HL-60 (cell line): ENCODE results near the gene KANSL1.

Experiments
- DNase-seq, 2 experiments: peaks; one replicate each; pipeline ENCODE4 v3.0.0-alpha.2; 2010 to 2020; ENCODE audit warnings: low read depth in 1 of 2, low spot score in 1 of 2
- H3K27ac ChIP-seq: fragments of 250-450 bp; sonication (Bioruptor Pico); replicated peaks from 2 replicates; pipeline ENCODE4 v1.5.1; 2020; ENCODE audit warnings: mild to moderate bottlenecking, moderate library complexity
- H3K27me3 ChIP-seq: fragments of 250-450 bp; sonication (Bioruptor Pico); 2 replicates; pipeline ENCODE4 v1.5.1; 2021; ENCODE audit warnings: mild to moderate bottlenecking, moderate library complexity; ENCODE audit not compliant: insufficient read depth, poor library complexity, severe bottlenecking
- H3K4me3 ChIP-seq: replicated peaks from 2 replicates; pipeline ENCODE4 v1.5.1; 2011; ENCODE audit warnings: mild to moderate bottlenecking, control low read depth, low read length; ENCODE audit not compliant: insufficient read depth
- CTCF ChIP-seq: IDR thresholded peaks from one replicate; pipeline ENCODE4 v1.5.1; 2011; ENCODE audit warnings: low read length, control low read depth, inconsistent platforms; ENCODE audit not compliant: insufficient read depth
- GABPA ChIP-seq: IDR thresholded peaks from 2 replicates; pipeline ENCODE4 v1.6.1; 2012; ENCODE audit warnings: low read depth
- POLR2AphosphoS5 ChIP-seq: IDR thresholded peaks from 2 replicates; pipeline ENCODE4 v1.6.1; 2012; ENCODE audit warnings: low read depth
- REST ChIP-seq: IDR thresholded peaks from 2 replicates; pipeline ENCODE4 v1.6.1; 2012; ENCODE audit warnings: low read depth; ENCODE audit not compliant: insufficient replicate concordance
- SPI1 ChIP-seq: IDR thresholded peaks from 2 replicates; pipeline ENCODE4 v1.6.1; 2012; ENCODE audit warnings: low read depth, mild to moderate bottlenecking, borderline replicate concordance

The KANSL1 gene

GRCh38 chr17:46147296-46147695 is 45.9 kb downstream of the KANSL1 start:
- Histone ChIP-seq H3K4me3 (no peak overlapping the region), H3K27ac (no peak overlapping the region), H3K27me3 (no peaks in the 10 kb centered on the region)
- TF ChIP-seq GABPA (no peak), SPI1 (no peak), POLR2AphosphoS5 (no peak), REST (no peak)
- no peak for DNase-seq

GRCh38 chr17:46144246-46144645 is 49.0 kb downstream of the KANSL1 start:
- DNase-seq = no peak
- no peaks in the 10 kb centered on the region for H3K27me3 ChIP-seq
- H3K27ac ChIP-seq = no peak overlapping the region
- no peak overlapping the region for H3K4me3 ChIP-seq
- TF ChIP-seq CTCF (no peak), POLR2AphosphoS5 (no peak), REST (no peak), GABPA (no peak), SPI1 (no peak)

DNA sequence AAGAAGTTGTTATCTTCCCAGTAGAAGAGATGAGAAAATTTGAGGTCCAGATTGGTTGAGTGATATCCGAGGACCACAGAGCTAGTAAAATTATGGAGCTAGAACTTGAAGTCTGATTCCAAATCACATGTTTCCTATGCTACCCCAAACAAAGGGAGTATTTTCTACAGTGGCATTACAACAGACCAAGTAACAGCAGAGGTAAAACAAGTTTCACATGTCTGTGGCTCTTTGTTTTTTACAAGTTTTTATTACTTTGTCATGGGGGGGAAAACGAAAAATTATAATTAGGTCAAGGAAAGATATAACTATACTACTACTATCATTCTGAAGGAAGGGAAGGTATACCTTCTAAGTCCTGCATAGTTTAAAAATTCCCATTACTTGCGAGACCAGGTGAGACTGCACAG is 49.4 kb downstream of the KANSL1 start:
- H3K27me3 ChIP-seq = no peaks in the 10 kb centered on the region
- no peak overlapping the region for H3K4me3 ChIP-seq

More for the DNA sequence above, 49.4 kb downstream of the KANSL1 start:
- no peak for TF ChIP-seq GABPA
- no peak for TF ChIP-seq POLR2AphosphoS5
- TF ChIP-seq SPI1 = no peak
- no peak for TF ChIP-seq REST
- no peak for TF ChIP-seq CTCF
- H3K27ac ChIP-seq = no peak overlapping the region
- DNase-seq = no peak
